Heart left ventricle (tissue), 16 donors: ENCODE data around the gene SLC6A13. TPM values are rescaled to one million over a fixed set of nuclear protein-coding genes. Genes with fewer than 3 reads are reported as not detected.

Source experiments
- ATAC-seq, 4 donors: fragments of 200-7000 bp; cut with Tn5 transposase; one replicate each; pipeline ENCODE4 v1.9.1; 2020 to 2022; ENCODE audit warnings: moderate library complexity in 4 of 4, mild to moderate bottlenecking in 3 of 4, moderate number of reproducible peaks in 1 of 4
- DNase-seq, 5 donors: peaks; one replicate each; pipeline ENCODE4 v3.0.0-alpha.2; 2020
- H3K27ac ChIP-seq, 12 donors: fragments of 200-600 bp; sonication (generic) in 4 of 12; one replicate each; pipeline versions ENCODE4 v1.5.0 to v1.8.0; 2016 to 2022; ENCODE audit warnings: mild to moderate bottlenecking in 2 of 12
- H3K27me3 ChIP-seq, 9 donors: fragments of 200-600 bp; sonication (generic) in 2 of 9; one replicate each; pipeline versions ENCODE4 v1.5.1 to v1.8.0; 2016 to 2022; ENCODE audit warnings: mild to moderate bottlenecking in 3 of 9
- H3K36me3 ChIP-seq, 9 donors: fragments of 200-600 bp; sonication (generic) in 2 of 9; one replicate each; pipeline versions ENCODE4 v1.5.0 to v1.8.0; 2018 to 2022; ENCODE audit warnings: mild to moderate bottlenecking in 2 of 9
- H3K4me1 ChIP-seq, 12 donors: fragments of 200-600 bp; sonication (generic) in 4 of 12; one replicate each; pipeline versions ENCODE4 v1.5.0 to v1.8.0; 2016 to 2022; ENCODE audit warnings: mild to moderate bottlenecking in 3 of 12
- H3K4me3 ChIP-seq, 12 donors: fragments of 200-600 bp; sonication (generic) in 4 of 12; one replicate each; pipeline versions ENCODE4 v1.5.0 to v1.8.0; 2017 to 2022; ENCODE audit warnings: mild to moderate bottlenecking in 9 of 12, moderate library complexity in 4 of 12
- H3K9me3 ChIP-seq, 12 donors: fragments of 200-600 bp; sonication (generic) in 4 of 12; one replicate each; pipeline versions ENCODE4 v1.5.0 to v1.8.0; 2016 to 2022; ENCODE audit warnings: mild to moderate bottlenecking in 1 of 12
- POLR2A ChIP-seq, 2 donors: fragments of 450-650 bp; IDR thresholded peaks; one replicate each; pipeline ENCODE4 v1.6.1; 2017; ENCODE audit warnings: antibody characterized with exemption in 2 of 2, mild to moderate bottlenecking in 2 of 2, moderate library complexity in 2 of 2
- WGBS, 4 donors: extraction: QIAGEN DNeasy Blood & Tissue Kit in 2 of 4; methylation state at CpG; one replicate each; pipeline versions ENCODE4 v1.1.5 to v1.1.7; 2013 to 2018; 5-methylcytosine and 5-hydroxymethylcytosine counted together
- intact Hi-C, 10 donors: fragments of 100-400 bp; cut with DNase I; formaldehyde crosslinking; loops; one replicate each; pipeline versions ENCODE4 v1.11.1 to v1.14.2; 2022
- polyA plus RNA-seq, 2 donors: library from polyadenylated mRNA; stranded (reverse); fragments of 200-250 nt; gene quantifications; one replicate each; pipeline ENCODE4 v1.2.3, GENCODE V29; 2013
- total RNA-seq, 9 donors: library from RNA; depleted of rRNA in 2 of 9; stranded (reverse); fragments of >200 nt in 2 of 9; fragmentation: NEBNext Ultra II Directional in 3 of 9; extraction: Animal tissue kit (Norgen Biotek cat#: 25700) in 3 of 9; gene quantifications; one replicate each; pipeline versions ENCODE4 v1.1.0 to v1.2.4, GENCODE V29; 2016 to 2023
- TF ChIP-seq, protein P1 (sequence below), 12 donors: fragments of 200-600 bp; sonication (generic) in 4 of 12; IDR thresholded peaks; one replicate each; pipeline versions ENCODE4 v1.5.0 to v1.8.0; 2018 to 2022; ENCODE audit warnings: antibody characterized with exemption in 12 of 12, mild to moderate bottlenecking in 5 of 12
- donor health status: ischemic (EF 13 %, LVEDD 7.1; RV severe dilation, severe dysfunction).
- donor health status: healthy with polysubstance abuse.
- donor health status: DM: no; HTN: yes; CAD: no.
- donor health status: DM: no; HTN: no; CAD: no.
- donor health status: ischemic (EF 25% LVEDD 6.9; RV normal size, moderate dysfunction).
- donor health status: ischemic (EF 25% LVEDD 5.7; RV mildly dilated, moderate dysfunction).
- donor health status: healthy.
- donor health status: DM: yes; HTN: yes; CAD: no.
- donor health status: ischemic (EF 35%, LVEDD 5.7; RV mildly dilated, moderate dysfunction).
- donor health status: nonischemic (EF 11% LVEDD 7.7; RV severe dilation, severe dysfunction).
- donor health status: DM: yes; HTN: yes; CAD: no.
- donor health status: PGD.
- donor health status: ischemic (EF 29% LVEDD 5.4; RV normal size, mild dysfunction).
- donor health status: nonischemic (EF 23%, LVEDD 6.1; RV moderate dilation, normal function).

The SLC6A13 gene
- total and polyA plus RNA-seq, 11 donors: 0.79 to 4.6 (median 2.6) TPM

DNA sequence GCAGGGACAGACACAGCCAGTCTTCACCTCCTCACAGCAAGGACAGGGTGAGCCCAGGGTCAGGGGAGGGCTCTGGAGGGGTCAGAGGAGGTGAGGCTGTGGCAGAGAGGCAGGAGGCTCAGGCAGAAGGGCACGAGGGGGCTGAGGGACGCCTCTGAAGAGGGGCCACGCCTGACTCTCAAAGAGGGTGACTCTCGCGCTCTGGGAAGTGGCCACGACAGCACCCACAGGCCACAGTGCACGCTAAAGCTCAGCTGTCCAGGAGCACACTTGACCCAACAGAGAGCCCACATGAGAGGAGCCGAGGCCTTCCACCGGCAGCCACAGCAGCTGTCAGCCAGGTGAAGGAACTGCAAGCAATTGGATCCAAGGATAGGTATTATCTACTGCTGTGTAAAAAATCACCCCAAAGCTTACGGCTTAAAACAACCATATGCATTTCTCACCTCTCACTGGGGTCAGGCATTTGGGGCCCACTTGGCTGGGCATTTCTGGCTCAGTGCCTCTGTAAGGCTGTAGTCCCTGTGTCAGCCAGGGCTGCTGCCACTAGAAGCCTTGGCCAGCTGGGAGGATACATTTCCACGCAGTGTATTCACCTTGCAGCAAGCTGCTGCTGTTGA, 76.5 kb downstream of the SLC6A13 start:
- TF ChIP-seq POLR2A (IDR thresholded peaks at IDR 0.05): no peak
- TF ChIP-seq, protein P1, sequence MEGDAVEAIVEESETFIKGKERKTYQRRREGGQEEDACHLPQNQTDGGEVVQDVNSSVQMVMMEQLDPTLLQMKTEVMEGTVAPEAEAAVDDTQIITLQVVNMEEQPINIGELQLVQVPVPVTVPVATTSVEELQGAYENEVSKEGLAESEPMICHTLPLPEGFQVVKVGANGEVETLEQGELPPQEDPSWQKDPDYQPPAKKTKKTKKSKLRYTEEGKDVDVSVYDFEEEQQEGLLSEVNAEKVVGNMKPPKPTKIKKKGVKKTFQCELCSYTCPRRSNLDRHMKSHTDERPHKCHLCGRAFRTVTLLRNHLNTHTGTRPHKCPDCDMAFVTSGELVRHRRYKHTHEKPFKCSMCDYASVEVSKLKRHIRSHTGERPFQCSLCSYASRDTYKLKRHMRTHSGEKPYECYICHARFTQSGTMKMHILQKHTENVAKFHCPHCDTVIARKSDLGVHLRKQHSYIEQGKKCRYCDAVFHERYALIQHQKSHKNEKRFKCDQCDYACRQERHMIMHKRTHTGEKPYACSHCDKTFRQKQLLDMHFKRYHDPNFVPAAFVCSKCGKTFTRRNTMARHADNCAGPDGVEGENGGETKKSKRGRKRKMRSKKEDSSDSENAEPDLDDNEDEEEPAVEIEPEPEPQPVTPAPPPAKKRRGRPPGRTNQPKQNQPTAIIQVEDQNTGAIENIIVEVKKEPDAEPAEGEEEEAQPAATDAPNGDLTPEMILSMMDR (IDR thresholded peaks at IDR 0.05): no peak
- peaks cover 0 to 26% (median 16%) of the 10 kb centered on the region in 12 donors for H3K4me1 ChIP-seq
- peak in 1 of 5 donors; percentile 55 for DNase-seq
- H3K27me3 ChIP-seq: no peaks in the 10 kb centered on the region
- 85 to 96% (median 92%) methylated on average over 11 of the region's 11 CpGs for WGBS, 4 donors
- no peaks in the 10 kb centered on the region for H3K36me3 ChIP-seq
- H3K9me3 ChIP-seq: no peaks in the 10 kb centered on the region
- no peak for ATAC-seq
- no peak overlapping the region for H3K4me3 ChIP-seq
- no peak overlapping the region for H3K27ac ChIP-seq
- intact Hi-C loops: no loop called here

DNA sequence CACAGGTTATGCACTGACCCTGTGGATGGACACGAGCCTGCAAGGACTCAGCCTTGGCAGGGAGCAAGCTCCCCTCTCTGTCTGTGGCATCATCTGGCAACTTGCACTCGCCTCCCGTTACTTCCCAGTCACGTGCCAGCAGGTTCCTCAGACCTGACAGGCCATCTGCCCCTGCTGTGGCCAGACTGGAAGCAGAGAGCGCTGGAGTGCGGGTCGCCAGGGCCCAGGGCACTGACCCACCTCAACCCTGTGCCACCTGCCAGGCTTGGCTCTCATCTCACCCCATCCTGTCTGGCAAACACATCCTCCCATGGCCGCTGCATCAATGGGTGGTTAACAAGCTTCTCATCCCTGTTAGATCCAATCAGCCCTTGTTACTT, 77.1 kb downstream of the SLC6A13 start:
- intact Hi-C loops: no loop called here
- H3K27ac ChIP-seq: no peak overlapping the region
- H3K9me3 ChIP-seq: no peaks in the 10 kb centered on the region
- 60 to 85% (median 81%) methylated on average over 1 to 8 of the region's 8 CpGs for WGBS, 4 donors
- no peak overlapping the region for H3K4me3 ChIP-seq
- DNase-seq (peak in 1 of 5 donors; percentile 49), ATAC-seq (no peak)
- no peaks in the 10 kb centered on the region for H3K36me3 ChIP-seq
- no peaks in the 10 kb centered on the region for H3K27me3 ChIP-seq
- peaks cover 0 to 32% (median 22%) of the 10 kb centered on the region in 12 donors for H3K4me1 ChIP-seq
- no peak for TF ChIP-seq POLR2A (IDR thresholded peaks at IDR 0.05)

DNA sequence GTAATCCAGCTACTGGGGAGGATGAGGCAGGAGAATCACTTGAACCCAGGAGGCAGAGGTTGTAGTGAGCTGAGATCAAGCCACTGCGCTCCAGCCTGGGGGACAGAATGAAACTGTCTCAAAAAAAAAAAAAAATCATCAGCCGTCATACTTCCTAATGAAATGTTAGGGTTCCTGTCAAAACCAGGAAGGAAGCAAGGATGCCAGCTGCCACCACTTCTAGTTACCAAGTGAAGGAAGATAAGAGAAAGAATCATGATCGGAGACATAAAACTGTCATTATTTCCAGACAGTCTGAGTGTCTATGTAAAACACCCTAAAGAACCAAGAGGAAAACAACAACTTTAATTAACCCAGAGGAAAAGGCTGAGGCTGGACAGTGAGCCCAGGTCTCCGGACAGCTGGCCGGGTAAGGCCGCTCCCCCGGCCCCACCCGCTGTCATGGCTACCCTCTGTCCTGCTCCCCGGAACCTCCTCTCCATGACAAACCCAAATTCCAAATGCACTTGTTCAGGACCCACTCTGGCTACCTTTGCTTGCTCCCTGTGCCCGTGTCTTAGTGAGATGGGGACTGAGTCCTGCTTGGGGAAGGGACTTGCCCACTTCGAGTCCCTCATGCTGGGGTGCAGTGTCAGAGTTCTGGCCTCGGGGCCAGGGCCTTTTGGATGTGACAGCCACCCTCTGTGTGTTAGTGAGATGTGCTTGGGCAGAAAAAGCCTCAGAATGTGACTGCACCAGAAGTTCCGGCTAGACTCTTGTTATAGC, 77.6 kb downstream of the SLC6A13 start:
- Histone ChIP-seq H3K27ac (no peak overlapping the region), H3K36me3 (no peaks in the 10 kb centered on the region), H3K4me3 (no peak overlapping the region), H3K9me3 (no peaks in the 10 kb centered on the region), H3K4me1 (peaks cover 0 to 38% (median 28%) of the 10 kb centered on the region in 12 donors), H3K27me3 (no peaks in the 10 kb centered on the region)
- TF ChIP-seq, protein P1 (IDR thresholded peaks at IDR 0.05): no peak
- TF ChIP-seq POLR2A (IDR thresholded peaks at IDR 0.05): no peak
- intact Hi-C loops: no loop called here
- ATAC-seq (no peak), DNase-seq (peak in 1 of 5 donors; percentile 39)
- 64 to 80% (median 68%) methylated on average over 12 to 13 of the region's 13 CpGs for WGBS, 4 donors

DNA sequence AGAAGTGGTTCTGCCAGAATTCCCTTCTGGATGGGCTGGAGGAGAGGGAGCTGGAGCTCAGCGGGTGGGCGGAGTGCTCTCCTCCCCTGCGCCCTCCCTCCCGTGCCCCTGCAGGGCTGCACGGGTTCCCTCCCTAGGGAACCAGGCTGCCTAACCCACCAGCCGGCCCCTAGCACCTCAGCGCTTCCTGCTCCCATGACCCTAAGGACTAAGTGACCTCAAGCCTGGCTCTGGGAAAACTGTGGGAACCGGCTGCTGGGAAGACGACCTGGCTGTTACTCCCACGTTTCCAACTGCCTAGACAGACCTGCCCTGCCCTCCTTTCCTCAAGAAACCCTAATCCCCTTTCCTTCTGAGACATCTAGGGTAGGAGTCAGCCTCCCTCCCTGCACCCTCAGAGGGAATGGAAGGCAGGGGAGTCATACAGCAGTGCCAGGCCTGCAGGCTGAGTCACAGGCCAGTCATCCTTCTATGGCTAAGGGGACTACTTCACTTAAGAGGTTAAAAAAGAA, 80.2 kb downstream of the SLC6A13 start:
- Histone ChIP-seq H3K36me3 (no peaks in the 10 kb centered on the region), H3K27ac (peak overlapping the region in 11 of 12 donors; percentile 12 to 86 (median 79)), H3K4me3 (peak overlapping the region in 8 of 12 donors; percentile 20 to 45 (median 32)), H3K27me3 (no peaks in the 10 kb centered on the region), H3K4me1 (peaks cover 8 to 58% (median 42%) of the 10 kb centered on the region in 12 donors), H3K9me3 (no peaks in the 10 kb centered on the region)
- ATAC-seq (peak in 3 of 4 donors; percentile 4 to 21 (median 17)), DNase-seq (peak in 4 of 5 donors; percentile 50 to 64 (median 55))
- intact Hi-C loops: no loop called here
- no peak for TF ChIP-seq POLR2A (IDR thresholded peaks at IDR 0.05)
- TF ChIP-seq, protein P1 (IDR thresholded peaks at IDR 0.05): no peak
- WGBS, 4 donors: 47 to 56% (median 51%) methylated on average over 8 to 10 of the region's 10 CpGs
